Caco-2 (cell line): ENCODE data around the gene CLCA1. TPM values are rescaled to one million over a fixed set of nuclear protein-coding genes. Genes with fewer than 3 reads are reported as not detected.

Experiments used
- BruUV-seq: library from RNA; stranded (reverse); fragments of 400-500 nt; replicated peaks from 2 replicates; lab custom pipeline; 2021; lab: Mats Ljungman, UMichigan
- CTCF ChIA-PET: fragments of 300-600 bp; sonication (Branson Sonifier 250); formaldehyde crosslinking; loops from one replicate; lab custom pipeline; 2022; ENCODE audit warnings: antibody characterized with exemption; lab: Charles Lee
- POLR2A ChIA-PET: fragments of 300-600 bp; sonication (Branson Sonifier 250); formaldehyde crosslinking; loops from one replicate; lab custom pipeline; 2022; ENCODE audit warnings: antibody characterized with exemption; lab: Charles Lee
- DNase-seq, 2 experiments: peaks; one replicate each; pipeline versions ENCODE4 v3.0.0 to v3.0.0-alpha.2; 2020 to 2022
- H3K27me3 ChIP-seq: replicated peaks from 2 replicates; pipeline ENCODE4 v1.6.0; 2011; ENCODE audit warnings: low read length; ENCODE audit not compliant: control insufficient read depth, insufficient read depth
- H3K36me3 ChIP-seq: 2 replicates; pipeline ENCODE4 v1.5.1; 2011; ENCODE audit warnings: low read length; ENCODE audit not compliant: control insufficient read depth, insufficient read depth
- H3K4me1 ChIP-seq: fragments of 250-450 bp; sonication (Bioruptor Pico); 2 replicates; pipeline ENCODE4 v1.5.1; 2020; ENCODE audit warnings: mild to moderate bottlenecking
- H3K4me3 ChIP-seq: 2 replicates; pipeline ENCODE4 v1.5.1; 2011; ENCODE audit warnings: low read depth, mild to moderate bottlenecking, control low read depth, low read length
- H3K9me3 ChIP-seq: fragments of 250-450 bp; sonication (Bioruptor Pico); 2 replicates; pipeline ENCODE4 v1.5.1; 2020; ENCODE audit warnings: mild to moderate bottlenecking, moderate library complexity
- H3K27ac Mint-ChIP-seq: one replicate; pipeline ENCODE4 v1.8.0; 2022; ENCODE audit warnings: mixed read lengths; ENCODE audit not compliant: unreplicated experiment
- H3K27me3 Mint-ChIP-seq: one replicate; pipeline ENCODE4 v1.8.0; 2022; ENCODE audit warnings: mixed read lengths; ENCODE audit not compliant: insufficient read depth, unreplicated experiment
- H3K36me3 Mint-ChIP-seq: one replicate; pipeline ENCODE4 v1.8.0; 2022; ENCODE audit warnings: mild to moderate bottlenecking, mixed read lengths; ENCODE audit not compliant: insufficient read depth, unreplicated experiment
- H3K4me1 Mint-ChIP-seq: one replicate; pipeline ENCODE4 v1.8.0; 2022; ENCODE audit warnings: low read depth, mixed read lengths; ENCODE audit not compliant: unreplicated experiment
- H3K4me3 Mint-ChIP-seq: one replicate; pipeline ENCODE4 v1.8.0; 2022; ENCODE audit warnings: mild to moderate bottlenecking, moderate library complexity, mixed read lengths; ENCODE audit not compliant: unreplicated experiment
- H3K9me3 Mint-ChIP-seq: one replicate; pipeline ENCODE4 v1.8.0; 2022; ENCODE audit warnings: mixed read lengths; ENCODE audit not compliant: unreplicated experiment
- CTCF ChIP-seq, 2 experiments: fragments of 200-600 bp in 1 of 2; IDR thresholded peaks; 1 replicate in 1 of 2; 2 replicates in 1 of 2; pipeline versions ENCODE4 v1.5.1 to v1.8.0; 2011 to 2022; ENCODE audit warnings: antibody characterized with exemption in 1 of 2, control low read depth in 1 of 2, inconsistent platforms in 1 of 2, low read depth in 1 of 2, low read length in 1 of 2, mild to moderate bottlenecking in 1 of 2, moderate library complexity in 1 of 2; ENCODE audit not compliant: insufficient read depth in 1 of 2, severe bottlenecking in 1 of 2, unreplicated experiment in 1 of 2
- intact Hi-C: fragments of 100-400 bp; cut with micrococcal nuclease; formaldehyde crosslinking; loops from one replicate; pipeline ENCODE4 v1.10.0; 2022; ENCODE audit not compliant: unreplicated experiment
- total RNA-seq: library from RNA; stranded (reverse); gene quantifications from 2 replicates; pipeline ENCODE4 v1.2.3, GENCODE V29; 2022

CLCA1 gene
- total RNA-seq, 1 experiment from 2014 or later = not detected

GRCh38 chr1:86472152-86472551 lies 3.4 kb downstream of the CLCA1 start:
- intact Hi-C loops = no loop called here
- no peak overlapping the region for H3K4me3 Mint-ChIP-seq
- no TSS peak for BruUV-seq
- H3K9me3 Mint-ChIP-seq = no peaks in the 10 kb centered on the region
- H3K4me1 ChIP-seq = no peaks in the 10 kb centered on the region
- CTCF ChIA-PET = no interaction called here
- DNase-seq = no peak
- POLR2A ChIA-PET = no interaction called here
- no peaks in the 10 kb centered on the region for H3K36me3 Mint-ChIP-seq
- no peaks in the 10 kb centered on the region for H3K4me1 Mint-ChIP-seq
- H3K27me3 ChIP-seq = no peaks in the 10 kb centered on the region
- no peak overlapping the region for H3K4me3 ChIP-seq
- no peaks in the 10 kb centered on the region for H3K36me3 ChIP-seq
- H3K9me3 ChIP-seq = no peaks in the 10 kb centered on the region
- peaks cover 3% of the 10 kb centered on the region for H3K27me3 Mint-ChIP-seq
- no peak for TF ChIP-seq CTCF (IDR thresholded peaks at IDR 0.05; ENCODE audit: insufficient read depth in 1 of 2, low read depth in 1 of 2, low read length in 1 of 2, severe bottlenecking in 1 of 2, unreplicated experiment in 1 of 2)
- no peak overlapping the region for H3K27ac Mint-ChIP-seq

GRCh38 chr1:86472767-86473166 lies 4.0 kb downstream of the CLCA1 start:
- DNase-seq = no peak
- no TSS peak for BruUV-seq
- Mint-ChIP-seq H3K9me3 (no peaks in the 10 kb centered on the region), H3K4me3 (no peak overlapping the region), H3K27me3 (peaks cover 3% of the 10 kb centered on the region), H3K36me3 (no peaks in the 10 kb centered on the region), H3K4me1 (no peaks in the 10 kb centered on the region), H3K27ac (no peak overlapping the region)
- Histone ChIP-seq H3K4me3 (no peak overlapping the region), H3K27me3 (no peaks in the 10 kb centered on the region), H3K9me3 (no peaks in the 10 kb centered on the region), H3K4me1 (no peaks in the 10 kb centered on the region), H3K36me3 (no peaks in the 10 kb centered on the region)
- intact Hi-C loops = no loop called here
- CTCF ChIA-PET = interaction anchor here (0.5 kb wide), 1 partner anchor 231 kb away, joined by 5 read pairs; the partner anchor contains the start of gene SH3GLB1
- POLR2A ChIA-PET = no interaction called here
- TF ChIP-seq CTCF (IDR thresholded peaks at IDR 0.05; ENCODE audit: insufficient read depth in 1 of 2, low read depth in 1 of 2, low read length in 1 of 2, severe bottlenecking in 1 of 2, unreplicated experiment in 1 of 2) = no peak

GRCh38 chr1:86477256-86477655 lies 8.5 kb downstream of the CLCA1 start:
- Mint-ChIP-seq H3K27me3 (no peaks in the 10 kb centered on the region), H3K4me3 (no peak overlapping the region), H3K9me3 (no peaks in the 10 kb centered on the region), H3K36me3 (no peaks in the 10 kb centered on the region), H3K27ac (no peak overlapping the region), H3K4me1 (no peaks in the 10 kb centered on the region)
- Histone ChIP-seq H3K9me3 (no peaks in the 10 kb centered on the region), H3K27me3 (no peaks in the 10 kb centered on the region), H3K4me1 (peaks cover 9% of the 10 kb centered on the region), H3K36me3 (no peaks in the 10 kb centered on the region), H3K4me3 (no peak overlapping the region)
- no TSS peak for BruUV-seq
- POLR2A ChIA-PET = no interaction called here
- no peak for TF ChIP-seq CTCF (IDR thresholded peaks at IDR 0.05; ENCODE audit: insufficient read depth in 1 of 2, low read depth in 1 of 2, low read length in 1 of 2, severe bottlenecking in 1 of 2, unreplicated experiment in 1 of 2)
- no peak for DNase-seq
- CTCF ChIA-PET = no interaction called here
- intact Hi-C loops = no loop called here
